GM18861 (cell line): ENCODE measurements around the gene AGL.
"Not testable (repeated sequence)": the region's sequence is repeated elsewhere in the genome, so short reads cannot be mapped to it uniquely, and the experiment has no call there.

Source experiments
- ATAC-seq: cut with Tn5 transposase; IDR thresholded peaks from one replicate; pipeline ENCODE4 v1.9.1; 2021; ENCODE audit not compliant: unreplicated experiment

The AGL gene

DNA sequence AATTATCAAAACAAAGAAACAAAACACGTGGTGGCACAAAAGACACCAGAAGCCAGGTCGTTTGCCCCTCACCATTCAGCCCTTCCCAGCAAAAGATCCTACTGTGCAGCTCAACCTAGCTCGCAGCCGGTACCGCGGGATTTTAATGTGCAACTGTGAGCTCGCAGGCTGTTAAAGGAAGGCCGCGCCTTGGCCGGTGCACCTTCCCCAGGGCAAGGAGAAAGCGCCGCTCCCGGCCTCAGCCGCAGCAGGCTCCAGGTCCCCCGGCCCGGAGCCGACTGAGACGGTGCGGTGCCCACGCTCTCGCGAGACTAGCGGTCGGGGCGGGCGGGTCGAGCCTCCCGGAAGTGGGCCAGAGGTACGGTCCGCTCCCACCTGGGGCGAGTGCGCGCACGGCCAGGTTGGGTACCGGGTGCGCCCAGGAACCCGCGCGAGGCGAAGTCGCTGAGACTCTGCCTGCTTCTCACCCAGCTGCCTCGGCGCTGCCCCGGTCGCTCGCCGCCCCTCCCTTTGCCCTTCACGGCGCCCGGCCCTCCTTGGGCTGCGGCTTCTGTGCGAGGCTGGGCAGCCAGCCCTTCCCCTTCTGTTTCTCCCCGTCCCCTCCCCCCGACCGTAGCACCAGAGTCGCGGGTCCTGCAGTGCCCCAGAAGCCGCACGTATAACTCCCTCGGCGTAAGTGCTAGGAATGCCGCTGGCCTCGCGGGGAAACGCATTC lies at the start of gene AGL:
Gene AGL (plus strand): TSS at position 618 of the 715 bp plus-strand sequence. CDS start 682 bp downstream, outside the sequence.
- ATAC-seq = peak; percentile 96

DNA sequence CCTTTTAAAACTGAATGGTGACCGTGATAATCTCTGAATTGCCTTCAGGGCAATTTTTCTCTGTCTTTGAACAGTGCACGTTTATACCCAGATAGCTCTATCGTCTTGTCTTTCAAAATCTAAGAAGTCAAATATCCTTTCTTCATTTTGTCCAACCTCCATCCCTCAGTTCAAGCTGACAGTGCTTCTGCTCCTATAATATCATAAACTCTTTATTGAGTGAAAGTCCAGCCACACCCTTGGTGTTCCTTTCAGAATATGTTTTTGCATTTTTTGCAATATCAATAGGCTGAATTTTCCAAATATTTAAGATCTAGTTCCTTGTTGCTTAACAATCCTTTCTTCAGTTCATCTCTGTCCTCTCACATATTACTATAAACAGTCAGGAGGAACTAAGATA lies 48.6 kb upstream of the AGL start:
- no peak for ATAC-seq

DNA sequence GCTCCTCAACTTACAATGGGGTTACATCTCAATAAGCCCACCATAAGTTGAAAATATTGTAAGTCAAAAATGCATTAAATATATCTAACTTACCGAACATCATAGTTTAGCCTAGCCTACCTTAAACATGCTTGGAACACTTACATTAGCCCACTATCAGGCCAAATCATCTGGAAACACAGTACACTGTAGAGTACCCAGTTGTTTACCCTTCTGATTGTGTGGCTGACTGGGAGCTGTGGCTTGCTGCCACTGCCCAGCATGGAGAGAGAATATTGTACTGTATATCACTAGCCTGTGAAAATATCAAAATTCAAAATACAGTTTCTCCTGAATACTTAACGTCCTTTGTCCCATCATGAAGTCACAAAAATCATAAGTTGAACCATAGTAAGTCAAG lies 43.3 kb upstream of the AGL start:
- ATAC-seq = no peak

DNA sequence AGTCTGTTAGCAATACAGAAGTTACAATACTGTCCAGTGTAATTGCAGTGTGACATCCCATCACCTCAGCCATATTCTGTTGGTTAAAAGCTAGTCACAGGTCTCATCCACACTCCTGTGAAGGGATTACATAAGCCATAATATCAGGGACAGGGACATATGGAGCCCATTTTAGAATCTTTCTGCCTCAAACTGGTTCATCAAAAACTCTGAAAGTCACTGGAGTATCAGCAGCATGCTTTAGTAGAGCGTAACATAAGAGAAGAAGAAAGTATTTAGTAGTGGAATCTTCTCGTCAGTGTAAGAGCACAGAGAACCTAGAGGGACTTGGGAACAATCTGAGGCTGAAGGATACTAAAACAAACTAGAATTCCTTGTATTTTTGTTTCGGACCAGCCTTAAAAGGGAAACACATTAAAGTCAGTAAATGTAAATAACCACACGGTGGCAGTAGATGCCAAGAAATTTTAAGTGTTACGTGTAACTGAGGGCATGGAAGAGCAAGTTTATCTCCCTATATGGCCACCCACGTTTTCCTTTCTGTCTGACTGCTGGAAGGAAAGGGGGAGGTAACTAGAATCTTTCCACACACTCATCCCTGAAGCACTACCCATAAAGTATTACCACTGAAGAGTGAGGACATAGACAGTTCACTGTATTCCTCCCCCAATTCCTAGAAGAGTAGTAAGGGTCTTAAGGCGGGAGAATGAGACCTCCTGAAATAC lies 41.6 kb upstream of the AGL start:
- peak; percentile 91 for ATAC-seq

DNA sequence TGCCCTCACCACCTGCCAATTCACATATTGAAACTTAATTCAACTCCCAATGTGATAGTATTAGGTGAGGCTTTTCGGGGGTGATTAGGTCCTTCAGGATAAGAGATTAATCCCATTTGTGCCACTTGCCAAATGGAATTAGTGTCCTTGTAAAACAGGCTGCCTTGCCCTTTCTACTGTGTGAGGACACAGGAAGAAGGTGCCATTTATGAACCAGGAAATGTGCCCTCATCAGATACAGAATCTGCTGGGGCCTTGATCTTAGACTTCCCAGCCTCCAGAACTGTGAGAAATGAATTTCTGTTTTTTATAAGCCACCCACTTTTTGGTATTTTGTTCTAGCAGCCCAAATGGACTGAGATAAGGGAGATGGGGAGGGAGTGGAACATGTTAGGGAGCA lies 39.1 kb upstream of the AGL start:
- no peak for ATAC-seq

DNA sequence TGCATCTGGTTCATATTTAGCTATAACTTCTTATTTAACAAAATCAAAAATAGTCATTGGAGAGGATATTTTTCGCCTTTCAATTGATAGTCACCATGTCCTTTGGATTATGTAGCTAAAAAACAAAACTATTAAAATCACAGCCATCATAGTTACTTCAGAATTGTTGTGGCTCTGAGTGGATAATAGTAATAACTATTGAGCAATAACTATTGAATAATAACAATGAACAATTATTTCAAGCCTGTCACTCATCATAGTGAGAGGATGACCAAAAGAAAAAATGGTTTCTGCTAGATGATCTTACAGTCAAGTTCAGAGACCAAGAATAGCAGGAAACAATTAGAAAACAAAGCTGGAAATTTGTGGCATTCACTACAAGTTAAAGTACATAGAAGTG lies 38.4 kb upstream of the AGL start:
- ATAC-seq = no peak

DNA sequence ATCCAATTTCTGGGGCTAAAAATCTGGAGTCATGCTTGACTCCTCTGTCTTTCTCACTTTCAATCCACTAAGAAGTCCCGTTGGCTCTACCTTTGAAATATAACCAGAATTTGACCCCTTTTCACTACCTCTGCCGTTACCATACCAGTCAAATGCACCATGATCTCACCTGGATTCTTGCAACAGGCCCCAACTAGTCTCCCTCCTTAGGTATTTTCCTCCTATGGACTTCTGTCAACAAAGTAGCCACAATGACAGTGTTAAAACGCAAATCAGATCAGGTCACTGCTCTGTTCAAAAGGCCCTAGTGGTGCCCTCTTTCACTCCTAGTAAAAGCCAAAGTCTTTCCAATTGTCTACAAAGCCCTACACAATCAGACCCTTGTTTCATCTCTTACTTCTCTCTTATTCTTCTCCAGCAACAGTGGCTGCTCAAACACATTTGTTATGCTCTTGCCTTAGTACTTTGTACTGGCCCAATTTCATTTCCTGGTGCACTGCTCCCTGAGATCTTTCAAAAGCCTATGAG lies 35.7 kb upstream of the AGL start:
- no peak for ATAC-seq

DNA sequence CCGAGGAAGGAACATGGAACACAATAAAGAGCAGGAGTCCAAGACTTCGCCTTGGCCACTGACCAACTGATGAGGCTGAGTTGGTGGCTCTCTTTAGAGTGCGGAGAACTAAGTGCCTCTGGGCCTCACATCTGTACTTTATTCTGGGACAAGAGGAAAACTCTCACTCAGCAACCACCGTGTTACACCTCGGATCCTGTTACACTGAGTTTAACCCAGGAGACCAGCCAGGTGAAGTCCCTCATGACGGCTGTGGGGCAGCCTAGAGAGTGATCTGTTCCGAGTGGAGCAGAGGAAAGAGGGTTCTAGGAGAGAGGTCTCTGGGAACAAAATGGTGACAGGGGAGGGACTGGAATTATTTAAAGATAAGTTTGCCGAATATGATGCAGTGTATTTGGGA lies 33.5 kb upstream of the AGL start:
- ATAC-seq = no peak

DNA sequence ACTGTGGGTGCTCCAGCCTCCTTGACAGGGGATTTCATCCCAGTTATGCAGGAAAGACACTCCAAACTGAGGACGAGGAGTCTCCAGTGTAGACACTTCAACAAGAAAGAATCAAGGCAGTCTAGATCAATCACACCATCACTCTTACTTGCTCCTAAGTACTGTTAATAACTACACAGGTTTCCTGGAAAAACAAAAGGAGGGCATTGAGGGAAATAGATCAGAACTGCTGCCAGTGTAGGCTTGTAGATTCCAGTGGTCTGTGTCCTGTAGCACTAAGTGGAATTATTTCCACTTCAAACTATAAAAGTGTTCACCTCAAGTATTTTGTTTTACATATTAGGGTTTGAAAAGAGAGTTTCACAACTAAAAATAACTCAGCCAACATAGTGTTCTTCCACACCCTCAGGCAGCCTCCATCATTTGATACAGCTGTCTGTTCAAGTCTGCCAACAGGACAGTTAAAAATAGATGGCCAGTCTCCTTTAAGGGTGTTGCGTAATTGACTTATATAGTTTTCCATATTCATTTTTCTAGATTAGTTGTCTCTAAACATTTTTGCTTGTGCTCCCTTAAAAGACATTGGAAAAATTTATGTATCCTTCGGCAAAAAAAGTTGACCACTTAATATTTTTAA lies 32.0 kb upstream of the AGL start:
- no peak for ATAC-seq

DNA sequence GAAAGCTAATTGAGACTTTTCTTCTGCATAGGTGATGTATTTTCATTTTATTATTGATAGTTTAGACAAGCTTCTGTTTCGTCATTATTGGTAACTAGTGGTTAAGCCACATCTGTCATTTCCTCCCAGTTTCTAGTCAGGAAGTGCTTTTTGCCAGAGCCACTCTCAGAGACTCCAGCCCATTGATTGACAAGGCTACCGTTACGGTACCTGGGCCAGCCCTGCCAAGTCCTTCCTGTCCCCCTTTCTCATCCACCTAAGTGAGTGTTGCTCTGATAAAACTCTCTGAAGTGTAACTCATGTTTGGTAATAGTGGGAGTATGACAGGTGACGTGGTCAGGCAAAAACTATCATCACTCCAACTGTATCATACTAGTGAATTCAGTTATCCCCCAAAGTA lies 29.6 kb upstream of the AGL start:
- peak; percentile 99 for ATAC-seq

DNA sequence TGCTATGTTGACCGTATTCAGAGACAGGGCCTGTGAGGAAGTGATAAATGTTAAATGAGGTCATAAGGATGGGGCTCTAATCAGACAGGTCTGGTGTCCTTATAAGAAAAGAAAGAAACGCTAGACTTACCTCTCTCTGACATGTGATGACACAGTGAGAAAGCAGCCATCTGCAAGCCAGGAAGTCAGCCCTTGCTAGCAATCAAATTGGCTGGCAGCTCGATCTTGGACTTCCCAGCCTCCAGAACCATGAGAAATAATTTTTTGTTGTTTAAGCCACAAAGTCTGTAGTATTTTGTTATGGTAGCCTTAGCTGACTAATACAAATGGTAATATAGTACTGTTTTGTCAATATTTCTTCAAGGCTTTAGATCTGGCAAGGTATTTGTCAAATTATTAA lies 25.1 kb upstream of the AGL start:
- ATAC-seq = no peak

DNA sequence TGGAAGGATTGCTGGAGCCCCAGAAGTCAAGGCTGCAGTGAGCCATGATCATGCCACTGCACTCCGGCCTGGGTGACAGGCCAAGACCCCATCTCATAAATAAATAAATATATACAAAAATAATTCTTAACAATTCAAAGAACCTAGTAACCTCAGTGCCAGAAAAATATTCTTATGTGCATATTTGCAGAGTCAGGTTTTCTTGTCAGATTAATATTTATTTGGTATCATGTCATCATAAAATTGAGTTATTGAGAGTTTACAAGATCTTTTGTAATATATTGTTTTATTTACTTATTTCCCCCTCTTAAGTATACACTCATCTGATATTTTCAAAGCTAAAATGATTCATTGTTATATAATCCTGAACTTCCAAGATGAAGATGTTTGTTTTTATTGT lies 24.5 kb upstream of the AGL start:
- no peak for ATAC-seq

DNA sequence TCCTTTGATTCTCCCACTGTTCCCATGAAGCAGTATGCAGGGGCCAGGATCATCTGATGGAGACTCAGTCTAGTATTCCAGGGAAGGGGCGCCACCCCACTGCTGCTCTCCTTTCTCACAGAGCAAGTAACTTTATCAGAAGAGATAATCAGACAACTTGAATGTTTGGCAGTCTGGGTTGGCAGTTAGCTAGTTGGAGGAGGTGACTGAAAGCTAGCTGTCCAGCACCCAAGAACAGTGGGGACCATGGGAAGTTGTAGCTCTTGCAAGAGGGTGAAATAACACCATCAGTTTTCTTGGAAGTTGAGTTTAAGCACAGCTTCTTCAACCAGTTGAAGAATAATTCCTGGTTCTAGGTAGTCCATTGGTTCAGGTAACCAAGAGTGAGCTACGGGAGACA lies 22.2 kb upstream of the AGL start:
- no peak for ATAC-seq

DNA sequence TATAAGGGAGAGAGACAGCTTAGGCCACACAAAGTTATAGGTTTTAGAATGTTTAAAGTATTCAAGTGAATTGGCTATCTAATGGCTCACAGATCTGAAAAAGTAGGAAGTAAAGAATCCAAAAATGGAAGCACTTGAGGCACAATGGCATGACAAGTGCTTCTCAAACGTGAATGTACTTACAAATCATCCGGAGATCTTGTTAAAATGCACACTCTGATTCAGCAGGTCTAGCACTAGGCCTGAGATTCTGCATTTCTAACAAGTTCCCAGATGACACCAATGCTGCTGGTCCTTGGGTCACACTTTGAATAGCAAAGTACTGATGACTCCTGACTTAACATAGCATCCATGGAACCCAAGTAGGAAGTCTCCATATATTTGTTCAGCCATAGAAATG lies 20.9 kb upstream of the AGL start:
- ATAC-seq = no peak

DNA sequence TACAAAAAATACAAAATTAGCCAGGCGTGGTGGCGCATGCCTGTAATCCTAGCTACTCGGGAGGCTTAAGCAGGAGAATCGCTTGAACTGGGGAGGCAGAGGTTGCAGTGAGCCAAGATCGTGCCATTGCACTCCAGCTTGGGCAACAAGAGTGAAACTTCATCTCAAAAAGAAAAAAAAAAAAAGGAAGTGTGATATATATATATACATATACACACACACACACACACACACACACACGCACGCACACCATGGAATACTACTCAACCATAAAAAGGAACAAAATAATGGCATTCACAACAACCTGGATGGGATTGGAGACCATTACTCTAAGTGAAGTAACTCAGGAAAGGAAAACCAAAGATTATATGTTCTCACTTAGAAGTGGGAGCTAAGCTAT lies 16.2 kb upstream of the AGL start:
- not testable (repeated sequence) for ATAC-seq

DNA sequence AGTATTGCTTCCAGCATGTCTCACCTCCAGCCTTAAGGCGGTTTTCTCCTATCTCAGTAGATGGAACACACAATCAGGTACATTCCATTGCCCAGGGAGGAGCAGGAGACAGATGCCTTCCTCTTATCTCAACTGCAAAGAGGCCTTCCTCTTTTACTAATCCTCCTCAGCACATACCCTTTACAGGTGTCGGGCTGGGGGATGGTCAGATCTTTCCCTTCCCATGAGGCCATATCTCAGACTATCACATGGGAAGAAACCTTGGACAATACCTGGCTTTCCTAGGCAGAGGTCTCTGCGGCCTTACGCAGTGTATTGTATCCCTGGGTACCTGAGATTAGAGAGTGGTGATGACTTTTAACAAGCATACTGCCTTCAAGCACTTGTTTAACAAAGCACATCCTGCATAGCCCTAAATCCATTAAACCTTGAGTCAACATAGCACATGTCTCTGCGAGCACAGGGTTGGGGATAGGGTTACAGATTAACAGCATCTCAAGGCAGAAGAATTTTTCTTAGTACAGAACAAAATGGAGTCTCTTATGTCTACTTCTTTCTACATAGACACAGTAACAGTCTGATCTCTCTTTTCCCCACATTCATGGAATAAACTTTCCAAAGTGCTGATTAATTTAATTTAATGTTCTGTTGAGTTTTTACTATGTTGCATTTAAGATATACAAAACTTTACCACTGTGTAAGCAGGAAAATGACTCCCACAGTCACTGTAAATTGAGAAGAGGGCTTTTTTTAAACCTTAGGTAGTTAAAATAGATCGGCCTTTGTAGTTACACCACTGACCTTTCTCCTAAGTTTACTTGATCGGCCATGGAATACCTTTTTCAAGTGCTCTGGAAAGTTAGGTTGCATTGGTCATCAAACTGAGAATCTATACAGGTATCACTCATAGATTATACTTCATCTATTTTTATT lies 13.7 kb upstream of the AGL start:
- ATAC-seq = not testable (repeated sequence)

DNA sequence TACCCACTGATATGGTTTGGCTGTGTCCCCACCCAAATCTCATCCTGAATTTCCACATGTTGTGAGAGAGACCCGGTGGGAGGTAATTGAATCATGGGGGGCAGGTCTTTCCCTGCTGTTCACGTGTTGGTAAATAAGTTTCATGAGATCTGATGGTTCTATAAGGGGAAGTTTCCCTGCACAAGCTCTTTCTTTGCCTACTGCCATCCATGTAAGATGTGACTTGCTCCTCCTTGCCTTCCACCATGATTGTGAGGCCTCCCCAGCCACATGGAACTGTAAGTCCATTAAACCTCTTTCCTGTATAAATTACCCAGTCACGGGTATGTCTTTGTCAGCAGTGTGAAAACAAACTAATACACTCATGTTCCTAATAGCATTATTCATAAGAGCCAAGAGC lies 9.8 kb upstream of the AGL start:
- not testable (repeated sequence) for ATAC-seq

DNA sequence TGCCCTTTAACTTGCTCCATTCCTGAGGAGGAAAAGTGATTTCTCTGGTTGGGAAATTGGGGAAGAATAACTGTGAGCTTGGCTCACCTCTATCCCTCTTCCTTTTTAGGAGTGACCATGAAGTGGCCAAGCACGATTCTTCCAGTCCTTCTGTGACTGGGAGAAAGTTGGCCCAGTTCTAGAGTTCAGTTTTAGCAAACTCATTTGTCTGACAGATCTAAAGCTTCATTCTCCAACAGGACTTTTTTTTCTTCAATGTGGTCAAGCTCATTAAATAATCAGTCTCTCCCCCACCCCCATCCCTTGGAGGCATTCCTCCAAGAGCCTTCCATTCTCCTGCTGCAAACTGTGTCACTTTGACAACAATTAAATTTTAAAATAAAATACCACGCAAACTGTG lies 6.4 kb upstream of the AGL start:
- ATAC-seq = no peak

DNA sequence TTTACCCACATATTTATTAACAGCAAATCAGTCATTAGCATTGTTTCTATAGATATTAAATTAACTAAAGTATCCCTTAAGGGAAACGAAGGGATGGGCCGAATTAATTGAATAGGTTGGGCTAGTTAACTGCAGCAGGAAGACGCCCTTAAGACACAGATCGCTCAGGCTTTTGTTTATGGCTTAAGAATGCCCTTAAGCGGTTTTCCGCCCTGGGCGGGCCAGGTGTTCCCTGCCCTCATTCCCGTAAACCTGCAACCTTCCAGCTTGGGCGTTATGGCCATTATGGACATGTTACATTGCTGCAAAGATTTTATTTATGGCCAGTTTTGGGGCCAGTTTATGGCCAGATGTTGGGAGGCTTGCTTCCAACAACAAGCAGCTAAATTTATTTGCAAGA lies 5.0 kb upstream of the AGL start:
- not testable (repeated sequence) for ATAC-seq

DNA sequence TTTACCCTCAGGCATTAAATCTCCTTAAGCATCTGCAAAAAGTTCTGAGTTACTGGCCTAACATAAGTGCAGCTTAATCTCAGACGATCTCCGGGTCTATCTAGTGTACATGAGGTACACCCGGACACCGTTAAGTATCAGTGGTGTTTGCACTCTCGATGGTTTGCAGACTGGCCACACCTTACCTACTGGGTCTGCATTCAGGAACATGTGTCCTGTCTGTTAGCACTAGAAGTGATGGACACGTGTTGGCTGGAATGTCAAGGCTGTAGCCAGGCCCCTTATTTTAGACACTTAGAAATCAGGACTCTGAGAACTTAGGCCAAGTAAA lies 783 bp upstream of the AGL start:
- no peak for ATAC-seq
